SW 1271 (cell line): ENCODE results near the gene SLC39A8.

Source experiments
- DNase-seq, 2 experiments: peaks; one replicate each; lab custom pipeline; 2025; lab: John Stamatoyannopoulos, UW

SLC39A8 gene

DNA sequence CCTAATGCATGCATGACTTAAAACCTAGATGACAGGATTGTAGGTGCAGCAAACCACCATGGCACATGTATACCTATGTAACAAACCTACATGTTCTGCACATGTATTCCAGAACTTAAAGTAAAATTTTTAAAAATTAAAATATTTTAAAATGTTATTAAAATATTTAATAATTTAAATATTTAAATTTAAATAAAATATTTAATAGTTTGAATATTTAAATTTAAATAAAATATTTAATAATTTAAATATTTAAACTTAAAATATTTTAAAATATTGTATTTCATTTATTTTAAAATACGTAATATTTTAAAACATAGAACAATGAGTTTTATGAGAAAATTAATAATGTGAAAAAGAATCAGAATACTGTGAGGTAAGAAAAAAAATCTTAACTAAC lies 117.9 kb downstream of the SLC39A8 start:
- DNase-seq: no peak

DNA sequence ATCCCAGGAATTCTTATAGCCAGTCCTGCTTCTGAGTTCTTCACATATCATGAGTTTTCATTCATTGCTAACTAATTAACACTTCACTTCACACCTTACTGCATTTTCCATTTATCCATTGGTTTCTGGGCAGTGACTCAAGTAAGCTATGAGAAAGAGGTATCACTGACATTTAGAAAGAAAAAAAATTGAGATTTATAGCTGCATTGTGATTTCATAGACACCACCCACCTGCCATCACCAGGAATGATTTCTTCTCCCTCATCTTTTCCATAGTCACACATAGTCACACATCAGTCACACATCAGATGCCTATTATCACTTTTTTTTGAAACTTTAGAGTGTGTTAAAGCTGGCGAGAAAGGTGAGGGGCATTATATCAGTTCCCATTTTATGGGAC lies 121.8 kb downstream of the SLC39A8 start:
- no peak for DNase-seq

DNA sequence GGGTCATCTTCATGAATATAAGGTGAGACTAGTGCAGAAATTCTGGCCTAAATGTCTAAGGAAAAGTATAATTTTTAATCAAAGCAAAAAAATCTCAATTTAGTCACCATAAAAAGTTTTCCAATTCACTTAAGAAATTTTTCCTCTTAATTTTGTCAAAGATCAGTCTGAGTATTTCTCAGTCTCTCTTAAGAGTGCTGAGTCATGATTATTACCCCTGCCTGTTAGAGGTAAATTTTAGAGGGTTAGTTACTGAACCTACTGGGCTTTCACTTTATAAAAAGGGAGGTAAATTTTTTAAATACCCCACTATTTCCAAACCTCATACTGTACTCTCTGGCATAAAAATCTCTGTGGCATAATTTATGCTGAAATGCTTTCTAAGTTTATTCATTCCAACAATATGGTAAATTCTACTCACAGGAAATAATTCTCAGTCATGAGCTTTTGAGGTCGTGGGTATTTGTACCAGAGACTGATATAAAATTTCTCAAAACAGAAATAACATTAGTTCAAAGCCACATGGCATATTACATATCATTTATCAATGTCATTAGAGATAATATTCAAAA lies 122.4 kb downstream of the SLC39A8 start:
- no peak for DNase-seq

DNA sequence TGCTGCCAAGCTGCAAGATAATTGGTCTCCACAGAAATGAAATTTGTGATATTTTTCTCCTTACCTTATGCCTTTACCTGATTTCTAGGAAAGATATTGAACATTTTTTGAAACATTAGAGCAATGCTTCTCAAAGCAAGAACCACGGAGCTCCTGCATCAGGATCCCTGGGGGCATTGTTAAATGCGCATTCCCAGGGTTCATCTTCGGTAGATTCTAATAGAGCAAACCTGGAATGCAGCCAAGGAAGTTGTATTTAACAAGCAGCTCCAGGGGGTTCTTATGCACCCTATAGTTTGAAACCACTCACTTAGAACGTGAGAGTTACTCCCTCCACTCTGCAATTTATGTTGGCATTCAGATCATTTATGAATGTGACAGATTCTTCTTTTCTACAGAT lies 126.2 kb downstream of the SLC39A8 start:
- no peak for DNase-seq

DNA sequence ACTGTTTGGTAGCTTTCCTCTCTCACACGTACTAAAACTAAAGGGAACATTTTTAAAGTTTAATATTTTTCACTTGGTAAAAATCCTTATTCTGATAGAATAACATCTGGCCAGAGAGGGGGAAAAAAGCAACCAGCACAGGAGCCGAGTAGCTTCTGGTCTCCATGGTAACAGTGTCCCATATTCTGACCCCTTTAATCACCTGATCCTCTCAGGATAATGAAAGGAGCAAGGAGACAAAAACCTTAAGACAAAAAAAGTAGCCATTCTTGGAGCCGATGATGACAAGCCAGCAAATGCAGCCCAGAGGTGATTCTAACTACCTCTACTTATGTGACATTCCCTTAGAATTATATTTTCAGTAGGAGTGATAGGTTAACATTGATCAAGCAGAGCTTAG lies 126.6 kb downstream of the SLC39A8 start:
- DNase-seq: no peak

DNA sequence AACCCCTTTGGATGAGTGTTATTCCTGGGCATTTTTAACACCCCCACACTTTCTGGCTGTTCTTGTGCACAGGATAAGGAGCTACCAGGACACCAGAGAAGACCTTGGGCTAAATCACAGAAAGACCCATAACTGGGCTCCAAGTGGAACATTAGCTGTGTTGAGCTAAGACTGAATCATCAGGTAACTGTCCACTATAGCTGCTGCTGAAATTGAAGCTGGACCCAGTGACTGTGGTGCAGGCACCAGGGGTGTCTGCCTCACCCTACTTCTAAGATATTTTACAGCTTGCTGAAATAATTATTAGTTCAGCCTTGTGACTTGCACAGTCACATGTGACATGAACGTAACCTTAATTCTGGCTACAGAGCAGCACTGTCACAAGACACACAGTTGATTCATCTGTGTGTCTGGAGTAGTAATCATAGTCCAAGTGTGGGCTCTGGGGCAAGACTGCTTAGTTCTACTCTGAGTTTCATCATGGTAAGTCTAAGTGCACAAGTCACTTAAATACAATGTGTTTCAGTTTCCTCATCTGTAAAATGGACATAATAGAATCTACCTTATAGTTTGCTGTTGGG lies 127.4 kb downstream of the SLC39A8 start:
- DNase-seq: no peak

DNA sequence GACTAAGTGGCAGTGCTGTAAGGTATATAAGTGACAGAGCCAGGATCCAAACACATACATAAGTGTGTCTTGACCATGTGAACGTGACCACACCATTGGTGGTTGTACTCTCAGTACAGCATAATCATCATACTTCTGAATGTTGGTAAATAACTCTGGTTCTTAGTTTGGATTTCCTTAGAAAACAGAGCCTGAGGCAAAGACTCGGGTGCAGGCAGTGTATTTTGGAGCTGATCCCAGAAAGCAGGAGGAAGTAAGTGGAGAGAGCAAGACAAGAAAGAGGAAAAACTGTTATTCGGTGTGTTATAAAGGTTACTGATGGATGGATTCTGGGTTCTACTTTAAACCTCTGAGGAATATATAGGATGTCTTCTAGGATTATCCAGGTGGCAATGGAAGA lies 127.9 kb downstream of the SLC39A8 start:
- DNase-seq: no peak

DNA sequence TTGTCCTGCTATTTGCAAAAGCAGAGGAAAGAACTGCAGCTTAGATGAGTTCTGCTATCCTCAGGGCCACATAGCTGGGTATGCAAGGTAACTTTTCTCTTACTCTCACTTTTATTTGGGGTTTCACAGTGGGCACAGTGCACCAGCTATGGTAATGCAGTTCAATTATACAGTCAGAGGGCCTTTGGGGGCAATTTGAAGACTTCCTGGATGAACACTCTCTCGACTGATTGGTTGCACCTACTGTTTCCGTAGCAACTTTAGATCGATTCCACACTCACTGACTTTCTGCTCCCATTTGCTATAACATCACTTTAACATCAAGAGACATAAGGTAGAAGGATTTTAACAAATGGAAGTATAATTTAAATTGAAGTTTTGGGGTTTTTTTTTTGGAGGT lies 128.6 kb downstream of the SLC39A8 start:
- DNase-seq: no peak

DNA sequence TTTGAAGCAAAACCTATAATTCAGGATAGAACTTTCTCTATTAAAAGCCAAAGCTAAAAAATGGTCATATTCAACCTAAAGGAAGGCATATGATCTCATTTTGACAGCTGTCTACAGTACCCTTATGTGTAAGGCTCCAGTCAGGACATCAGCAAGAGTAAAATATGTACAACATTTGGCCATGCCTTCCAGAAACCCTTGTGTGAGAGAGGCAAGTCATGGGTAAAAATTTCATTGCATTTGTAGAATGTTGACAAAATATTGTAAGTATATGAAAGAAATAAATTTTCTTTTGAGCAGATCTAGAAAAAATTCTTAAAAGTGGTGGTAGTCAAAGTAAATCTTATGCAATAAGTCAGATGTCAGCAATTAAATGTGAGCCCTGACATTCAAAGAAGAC lies 132.3 kb downstream of the SLC39A8 start:
- DNase-seq: no peak
